Mucosa of rectum (tissue), 2 donors: ENCODE measurements around the gene PTPRH.
"Not testable (repeated sequence)": the region's sequence is repeated elsewhere in the genome, so short reads cannot be mapped to it uniquely, and the experiment has no call there.

Experiments
- H3K27ac ChIP-seq, 2 donors: one replicate each; pipeline ENCODE4 v1.7.0; 2013; ENCODE audit warnings: inconsistent platforms in 2 of 2, low read depth in 2 of 2, low read length in 2 of 2
- H3K27me3 ChIP-seq, 2 donors: one replicate each; pipeline ENCODE4 v1.7.0; 2013; ENCODE audit warnings: low read length in 2 of 2; ENCODE audit not compliant: control insufficient read depth in 2 of 2, insufficient read depth in 2 of 2
- H3K36me3 ChIP-seq, 2 donors: one replicate each; pipeline ENCODE4 v1.7.0; 2013; ENCODE audit warnings: low read length in 2 of 2; ENCODE audit not compliant: control insufficient read depth in 2 of 2, insufficient read depth in 2 of 2
- H3K4me1 ChIP-seq, 2 donors: one replicate each; pipeline ENCODE4 v1.7.0; 2013; ENCODE audit warnings: low read length in 2 of 2, mild to moderate bottlenecking in 1 of 2; ENCODE audit not compliant: control insufficient read depth in 2 of 2, insufficient read depth in 2 of 2
- H3K4me3 ChIP-seq, 2 donors: one replicate each; pipeline ENCODE4 v1.7.0; 2013; ENCODE audit warnings: low read length in 2 of 2
- H3K9ac ChIP-seq, 2 donors: one replicate each; pipeline ENCODE4 v1.7.0; 2013; ENCODE audit warnings: low read length in 2 of 2, low read depth in 1 of 2, mild to moderate bottlenecking in 1 of 2
- H3K9me3 ChIP-seq, 2 donors: one replicate each; pipeline ENCODE4 v1.7.0; 2013; ENCODE audit warnings: low read length in 2 of 2; ENCODE audit not compliant: control insufficient read depth in 2 of 2
- donor health status: healthy.
- donor health status: Normal muscosa, but diverticular disease.

Gene PTPRH

DNA sequence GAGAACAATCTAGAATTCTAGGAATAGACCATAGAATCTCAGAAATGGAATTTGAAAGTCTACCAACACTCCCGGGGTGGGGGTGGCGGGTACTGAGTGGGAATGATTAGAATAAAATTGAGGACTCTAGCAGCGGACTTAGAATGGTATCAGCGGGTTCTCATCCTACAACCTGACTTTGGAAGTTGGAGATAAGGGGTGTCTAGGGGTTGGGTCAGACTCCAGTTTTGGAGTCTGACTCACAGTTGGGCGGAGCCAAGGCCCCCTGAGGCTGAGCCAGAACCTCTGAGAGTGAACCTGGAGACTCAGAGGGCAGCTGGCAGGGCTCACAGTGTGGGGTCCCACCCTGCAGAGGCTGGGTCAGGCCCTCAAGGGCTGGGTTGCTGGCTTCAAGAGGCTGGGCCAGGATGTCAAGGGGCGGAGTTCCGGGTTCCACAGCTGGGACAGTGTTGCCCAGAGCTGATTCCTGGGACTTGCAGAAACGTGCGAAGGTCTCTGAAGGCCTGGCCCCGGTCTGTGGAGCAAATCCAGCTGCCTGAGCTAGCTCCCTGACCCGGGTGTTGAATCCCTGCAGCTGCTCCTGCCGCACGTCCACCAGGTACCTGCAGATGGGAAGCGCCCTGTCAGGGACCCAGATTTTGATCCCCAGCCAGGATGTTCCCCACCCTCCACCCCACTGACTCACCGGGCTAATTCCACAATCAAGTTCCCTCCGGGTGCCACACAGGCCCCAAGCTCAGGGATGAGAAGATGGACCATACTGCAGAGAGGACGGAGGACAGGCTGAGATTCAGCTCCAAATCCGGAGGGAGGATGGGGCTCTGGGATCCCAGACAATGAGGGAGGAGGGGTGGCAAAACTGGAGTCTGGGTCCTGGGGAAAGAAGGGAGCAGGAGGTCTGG is 50.2 kb downstream of the PTPRH start:
- no peak overlapping the region for H3K27ac ChIP-seq
- H3K27me3 ChIP-seq: peaks cover 6 to 15% of the 10 kb centered on the region in 2 donors
- H3K4me3 ChIP-seq: no peak overlapping the region

DNA sequence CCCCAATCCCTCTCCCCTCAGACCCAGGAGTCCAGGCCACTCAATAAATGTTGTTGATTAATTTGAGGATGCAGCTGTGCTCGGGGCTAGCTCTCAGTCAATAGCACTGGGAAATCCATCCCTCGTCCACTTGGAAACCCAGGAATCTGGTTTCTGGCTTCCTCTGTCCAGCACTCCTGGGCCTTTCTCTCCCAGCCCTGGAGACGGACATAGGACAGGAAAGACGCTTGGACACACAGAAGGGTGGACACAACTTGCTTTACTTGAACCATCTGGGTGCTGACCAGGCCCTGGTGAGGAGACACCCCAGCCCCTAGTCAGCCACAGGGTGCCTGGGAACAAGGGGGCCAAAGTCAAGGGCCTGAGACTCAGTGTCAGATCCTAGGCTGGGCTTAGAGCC is 50.9 kb downstream of the PTPRH start:
- Histone ChIP-seq H3K27ac (no peak overlapping the region), H3K36me3 (no peaks in the 10 kb centered on the region), H3K9ac (no peak overlapping the region), H3K4me1 (peaks cover 3% of the 10 kb centered on the region in 2 donors), H3K27me3 (peaks cover 6 to 13% of the 10 kb centered on the region in 2 donors), H3K9me3 (no peaks in the 10 kb centered on the region), H3K4me3 (no peak overlapping the region)

More for the DNA sequence above, 50.2 kb downstream of the PTPRH start:
- no peak overlapping the region for H3K9ac ChIP-seq
- H3K36me3 ChIP-seq: no peaks in the 10 kb centered on the region
- no peaks in the 10 kb centered on the region for H3K9me3 ChIP-seq
- H3K4me1 ChIP-seq: peaks cover 3% of the 10 kb centered on the region in 2 donors

DNA sequence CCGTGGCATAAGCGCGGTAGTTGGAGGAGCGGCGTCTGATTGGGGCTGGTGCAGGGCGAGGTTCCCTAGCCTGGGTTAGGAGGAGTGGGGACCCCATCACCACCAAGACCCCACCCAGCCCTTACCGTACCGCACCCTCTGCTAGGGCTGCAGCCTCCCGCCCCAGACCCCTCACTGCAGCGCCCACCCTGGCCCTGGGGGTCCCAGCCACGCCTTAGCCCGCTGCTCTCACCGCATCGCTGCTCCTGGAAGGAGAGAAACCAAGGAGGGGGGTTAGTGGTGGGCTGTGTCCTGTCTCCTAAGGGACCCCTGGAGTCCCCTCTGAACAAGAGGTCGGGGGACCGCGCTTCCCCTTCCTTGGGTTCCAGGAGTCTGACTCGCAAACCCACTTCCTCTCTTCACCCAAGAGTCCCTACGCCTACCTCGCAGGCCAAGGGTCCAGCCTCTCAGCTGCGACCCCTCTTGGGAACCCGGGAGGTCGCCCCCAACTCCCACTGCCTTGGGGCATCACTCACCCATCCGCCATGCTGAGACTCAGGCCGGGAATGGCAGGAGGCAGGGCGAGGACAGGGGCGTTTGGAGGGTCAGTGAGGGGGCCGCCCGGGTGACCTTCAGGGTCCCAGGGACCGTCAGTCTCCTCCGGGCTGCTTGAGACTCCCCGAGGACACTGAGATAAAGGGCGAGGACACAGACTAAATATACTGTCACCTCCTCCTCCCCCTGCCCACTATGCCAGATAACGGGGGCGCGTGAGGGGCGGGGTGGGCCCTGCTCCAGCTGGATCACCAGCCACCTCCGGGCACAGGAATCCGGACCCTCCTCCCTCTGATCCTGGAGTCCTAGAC is 52.0 kb downstream of the PTPRH start, which contains the start of gene TNNI3:
TNNI3 (minus strand) TSS at position 669 of the 845 bp plus-strand sequence; CDS start at position 526, 143 bp downstream.
- Histone ChIP-seq H3K27ac (no peak within 1 kb of the TSS), H3K4me1 (peaks cover 3% of the 10 kb centered on the region in 2 donors), H3K36me3 (no peaks in the 10 kb centered on the region), H3K9me3 (no peaks in the 10 kb centered on the region), H3K27me3 (peaks cover 6 to 13% of the 10 kb centered on the region in 2 donors), H3K4me3 (no peak within 1 kb of the TSS), H3K9ac (no peak within 1 kb of the TSS)

DNA sequence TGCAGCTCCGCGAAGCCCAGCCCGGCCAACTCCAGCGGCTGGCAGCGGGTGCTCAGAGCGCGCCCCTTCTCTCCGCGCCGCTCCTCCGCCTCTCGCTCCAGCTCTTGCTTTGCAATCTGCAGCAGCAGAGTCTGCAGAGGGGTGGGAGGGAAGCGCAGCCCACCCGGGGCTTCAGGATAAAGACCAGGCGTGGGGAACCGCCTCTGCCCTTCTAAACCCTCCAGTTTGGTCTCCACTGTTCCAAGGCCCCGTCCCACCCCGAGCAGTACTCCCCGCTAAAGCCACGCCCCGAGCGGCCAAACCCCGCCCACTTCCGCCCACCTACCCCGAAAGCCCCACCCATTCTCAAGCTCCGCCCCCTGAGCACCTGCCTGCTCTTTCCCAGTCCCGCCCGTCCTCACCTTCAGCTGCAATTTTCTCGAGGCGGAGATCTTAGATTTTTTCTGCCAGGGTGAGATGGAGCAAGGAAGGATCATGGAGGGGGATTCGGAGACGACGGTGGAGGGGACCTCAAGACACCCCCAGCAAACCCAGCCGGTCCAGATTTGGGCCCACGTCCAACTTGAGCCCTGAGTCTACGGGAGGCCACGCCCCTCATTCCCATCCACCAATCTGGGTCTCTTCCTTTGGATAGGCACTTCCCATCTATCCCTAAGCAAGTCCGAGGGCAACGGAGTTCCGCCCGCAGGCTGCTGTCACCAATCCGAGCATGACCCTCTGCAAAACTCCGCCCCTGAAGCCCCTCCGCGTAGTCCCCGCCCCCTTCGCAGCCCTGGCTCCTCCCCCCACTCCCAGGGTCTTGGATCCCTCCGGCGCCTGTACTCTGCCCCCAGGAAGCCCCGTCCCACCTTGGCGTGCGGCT is 52.9 kb downstream of the PTPRH start:
- no peak overlapping the region for H3K27ac ChIP-seq
- H3K9me3 ChIP-seq: no peaks in the 10 kb centered on the region
- H3K4me1 ChIP-seq: peaks cover 3% of the 10 kb centered on the region in 2 donors
- peaks cover 6% of the 10 kb centered on the region in 2 donors for H3K27me3 ChIP-seq
- H3K36me3 ChIP-seq: no peaks in the 10 kb centered on the region
- H3K9ac ChIP-seq: no peak overlapping the region
- H3K4me3 ChIP-seq: no peak overlapping the region

DNA sequence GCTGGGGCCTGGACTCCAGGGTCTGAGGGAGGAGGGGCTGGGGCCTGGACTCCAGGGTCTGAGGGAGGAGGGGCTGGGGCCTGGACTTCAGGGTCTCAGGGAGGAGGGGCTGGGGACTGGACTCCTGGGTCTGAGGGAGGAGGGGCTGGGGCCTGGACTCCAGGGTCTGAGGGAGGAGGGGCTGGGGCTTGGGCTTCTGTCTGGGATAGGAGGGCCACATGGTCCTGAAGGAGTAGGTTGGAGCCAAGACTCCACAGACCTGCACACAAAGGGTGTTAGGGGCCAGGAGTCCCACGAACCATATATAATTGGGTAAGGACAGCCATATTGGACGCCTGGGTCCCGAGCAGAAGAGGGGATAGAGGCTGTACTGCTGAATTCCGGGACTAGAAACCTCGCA is 53.5 kb downstream of the PTPRH start:
- not testable (repeated sequence) for H3K27me3 ChIP-seq

DNA sequence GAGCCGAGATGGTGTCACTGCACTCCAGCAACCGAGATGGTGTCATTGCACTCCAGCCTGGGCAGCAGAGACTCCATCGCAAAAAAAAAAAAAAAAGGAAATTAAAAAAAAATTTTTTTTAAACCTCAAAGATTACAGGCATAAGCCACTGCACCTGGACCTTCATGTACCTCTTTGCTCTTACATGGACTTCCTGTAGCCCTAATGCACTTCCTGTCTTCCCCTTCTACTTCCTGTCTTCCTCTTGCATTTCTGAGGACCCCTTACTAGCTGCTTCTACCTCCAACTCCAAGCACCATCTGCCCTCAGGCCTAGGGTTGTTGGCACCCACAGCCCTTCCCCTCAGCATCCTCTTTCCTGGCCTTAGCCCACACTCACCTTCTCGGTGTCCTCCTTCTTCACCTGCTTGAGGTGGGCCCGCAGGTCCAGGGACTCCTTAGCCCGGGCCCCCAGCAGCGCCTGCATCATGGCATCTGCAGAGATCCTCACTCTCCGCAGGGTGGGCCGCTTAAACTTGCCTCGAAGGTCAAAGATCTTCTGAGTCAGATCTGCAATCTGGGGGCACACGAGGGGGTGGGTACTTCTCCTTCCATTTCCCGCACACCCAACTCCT is 55.5 kb downstream of the PTPRH start:
- no peak overlapping the region for H3K27ac ChIP-seq
- H3K4me3 ChIP-seq: no peak overlapping the region
- peaks cover 8 to 9% of the 10 kb centered on the region in 2 donors for H3K27me3 ChIP-seq
- no peak overlapping the region for H3K9ac ChIP-seq
- no peaks in the 10 kb centered on the region for H3K9me3 ChIP-seq
- no peaks in the 10 kb centered on the region for H3K36me3 ChIP-seq
- peaks cover 3% of the 10 kb centered on the region in 2 donors for H3K4me1 ChIP-seq

More for the DNA sequence above, 53.5 kb downstream of the PTPRH start:
- not testable (repeated sequence) for H3K27ac ChIP-seq, H3K4me1 ChIP-seq, H3K4me3 ChIP-seq, H3K36me3 ChIP-seq, H3K9me3 ChIP-seq, H3K9ac ChIP-seq

DNA sequence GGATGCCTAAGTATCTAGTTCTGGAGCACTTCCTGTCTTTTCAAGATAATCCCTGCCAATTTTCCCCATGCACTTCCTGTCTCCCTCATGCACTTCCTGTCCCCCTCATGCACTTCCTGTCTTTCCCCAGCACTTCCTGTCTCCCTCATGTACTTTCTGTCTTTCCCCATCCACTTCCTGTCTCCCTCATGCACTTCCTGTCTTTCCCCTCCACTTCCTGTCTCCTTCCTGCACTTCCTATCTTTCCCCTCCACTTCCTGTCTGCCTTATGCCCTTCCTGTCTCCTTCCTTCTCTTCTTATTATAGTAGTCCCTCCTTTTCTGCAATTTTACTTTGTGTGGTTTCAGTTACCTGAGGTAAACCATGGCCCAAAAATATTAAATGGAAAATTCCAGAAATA is 57.3 kb downstream of the PTPRH start:
- H3K9me3 ChIP-seq: no peaks in the 10 kb centered on the region
- no peak overlapping the region for H3K4me3 ChIP-seq
- H3K36me3 ChIP-seq: no peaks in the 10 kb centered on the region
- H3K9ac ChIP-seq: no peak overlapping the region
- H3K27ac ChIP-seq: no peak overlapping the region
- peaks cover 8 to 19% of the 10 kb centered on the region in 2 donors for H3K27me3 ChIP-seq
- peaks cover 3% of the 10 kb centered on the region in 2 donors for H3K4me1 ChIP-seq

DNA sequence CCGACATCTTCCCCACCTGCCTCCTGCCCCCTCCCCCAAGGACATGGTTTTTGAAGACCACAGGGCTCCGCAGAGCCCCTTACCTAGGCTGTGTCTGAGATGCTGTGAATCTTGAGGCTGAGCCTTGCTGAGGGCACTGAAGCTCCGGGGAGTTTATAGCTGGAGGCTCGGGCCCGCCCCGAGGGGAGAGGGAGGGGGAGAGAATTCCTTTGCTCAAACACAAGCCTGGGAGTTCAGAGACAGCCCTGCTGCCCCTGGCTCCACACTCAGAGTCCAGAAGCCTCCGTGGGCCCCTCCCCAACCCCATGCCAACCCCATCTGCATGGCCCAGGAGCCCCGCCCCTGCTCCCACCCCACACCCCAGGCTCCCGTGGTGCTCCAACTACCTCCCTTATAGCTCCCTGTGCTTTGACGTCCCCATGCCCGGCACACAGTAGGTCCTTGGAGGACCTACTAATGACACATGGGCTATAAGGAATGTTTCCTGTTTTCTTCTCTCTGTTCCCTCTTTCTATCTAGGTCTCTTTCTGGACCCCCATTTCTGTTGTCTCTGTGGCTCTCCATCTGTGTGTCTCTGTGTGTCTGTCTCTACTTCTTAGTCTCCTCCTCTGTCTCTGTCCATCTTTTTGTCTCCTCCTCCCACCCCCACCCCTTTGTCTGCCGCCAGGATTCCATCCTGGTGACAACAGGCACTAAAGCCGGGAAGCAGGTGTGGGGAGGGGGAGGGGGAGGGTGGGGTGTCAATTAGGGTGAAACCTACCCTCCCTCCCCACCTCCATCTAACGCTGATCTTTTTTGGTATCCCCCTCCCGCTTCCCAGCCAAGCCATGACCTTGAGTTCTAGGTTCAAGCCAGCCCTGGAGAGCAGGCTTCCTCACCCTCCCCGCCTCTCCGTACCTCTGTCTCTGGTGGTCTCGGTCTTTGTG is 60.0 kb downstream of the PTPRH start, which contains the start of gene TNNT1:
TNNT1 (minus strand) TSS at position 129 of the 926 bp plus-strand sequence. CDS start 2,049 bp downstream, outside the sequence.
- H3K9me3 ChIP-seq: no peaks in the 10 kb centered on the region
- no peak within 1 kb of the TSS for H3K4me3 ChIP-seq
- no peaks in the 10 kb centered on the region for H3K4me1 ChIP-seq
- H3K27me3 ChIP-seq: peaks cover 10 to 23% of the 10 kb centered on the region in 2 donors
- no peak within 1 kb of the TSS for H3K27ac ChIP-seq
- H3K9ac ChIP-seq: no peak within 1 kb of the TSS
- no peaks in the 10 kb centered on the region for H3K36me3 ChIP-seq
